GM12873 (cell line): ENCODE results near the gene MRPL34.

ENCODE experiments used
- CTCF ChIP-seq: IDR thresholded peaks from 2 replicates; pipeline ENCODE4 v1.5.1; 2012; ENCODE audit warnings: low read depth, mild to moderate bottlenecking, moderate library complexity, low read length, control low read depth; ENCODE audit not compliant: insufficient read depth; ENCODE audit errors: missing control alignments

Gene MRPL34

GRCh38 chr19:17264641-17264979 is 41.1 kb upstream of the MRPL34 start, which contains the start of gene USHBP1:
Gene USHBP1, minus strand, starts transcription at chr19:17264745. Its CDS starts 446 bp downstream, at chr19:17264299.
- TF ChIP-seq CTCF = no peak

DNA sequence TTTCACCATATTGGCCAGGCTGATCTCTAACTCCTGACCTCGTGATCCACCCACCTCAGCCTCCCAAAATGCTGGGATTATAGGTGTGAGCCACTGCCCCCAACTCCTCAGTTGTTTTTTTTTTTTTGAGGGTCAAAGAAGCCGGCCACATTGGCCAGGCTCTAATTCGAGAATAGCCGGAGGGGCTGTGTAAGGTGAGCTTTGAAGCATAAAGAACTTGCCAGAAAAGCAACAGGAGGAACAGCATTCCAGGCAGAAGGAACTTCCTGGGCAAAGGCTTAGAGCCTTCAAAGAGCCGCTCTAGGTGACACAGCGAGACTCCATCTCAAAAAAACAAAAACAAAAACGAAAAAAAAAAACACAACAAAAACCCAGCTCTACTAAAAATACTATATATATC is 39.6 kb upstream of the MRPL34 start:
- TF ChIP-seq CTCF = no peak

DNA sequence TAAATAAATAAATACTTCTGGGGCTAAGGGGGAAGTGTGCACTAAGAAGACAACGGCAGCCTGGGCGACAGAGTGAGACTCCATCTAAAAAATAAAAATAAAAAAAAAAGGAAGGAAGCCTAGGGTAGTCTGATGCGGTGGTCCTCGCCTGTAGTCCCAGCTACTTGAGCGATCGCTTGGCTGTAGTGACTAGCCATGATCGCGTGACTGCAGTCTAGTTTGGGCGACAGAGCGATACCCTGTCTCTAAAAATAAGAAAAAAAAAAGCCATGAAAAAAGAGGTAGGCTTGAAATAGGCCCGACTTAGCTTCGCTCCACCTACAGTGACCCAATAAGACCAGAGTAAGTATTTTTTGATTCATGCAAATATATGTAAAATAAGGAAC is 39.1 kb upstream of the MRPL34 start:
- no peak for TF ChIP-seq CTCF

- no peak for TF ChIP-seq CTCF
These were observed 38.5 kb upstream of the MRPL34 start, which contains the start of gene BABAM1 for GRCh38 chr19:17266975-17267788. Gene BABAM1, plus strand, starts transcription at chr19:17267443. Its CDS starts 1,364 bp downstream, at chr19:17268807.

DNA sequence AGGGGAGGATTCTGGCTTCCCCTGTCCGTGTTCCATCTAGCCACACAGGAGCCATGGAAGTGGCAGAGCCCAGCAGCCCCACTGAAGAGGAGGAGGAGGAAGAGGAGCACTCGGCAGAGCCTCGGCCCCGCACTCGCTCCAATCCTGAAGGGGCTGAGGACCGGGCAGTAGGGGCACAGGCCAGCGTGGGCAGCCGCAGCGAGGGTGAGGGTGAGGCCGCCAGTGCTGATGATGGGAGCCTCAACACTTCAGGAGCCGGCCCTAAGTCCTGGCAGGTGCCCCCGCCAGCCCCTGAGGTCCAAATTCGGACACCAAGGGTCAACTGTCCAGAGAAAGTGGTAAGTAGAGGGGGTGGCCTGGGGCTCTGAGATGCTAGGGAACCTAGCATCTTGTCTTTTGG is 36.9 kb upstream of the MRPL34 start:
- TF ChIP-seq CTCF = no peak

- TF ChIP-seq CTCF = no peak
These were observed 30.1 kb upstream of the MRPL34 start for GRCh38 chr19:17275441-17276175.

DNA sequence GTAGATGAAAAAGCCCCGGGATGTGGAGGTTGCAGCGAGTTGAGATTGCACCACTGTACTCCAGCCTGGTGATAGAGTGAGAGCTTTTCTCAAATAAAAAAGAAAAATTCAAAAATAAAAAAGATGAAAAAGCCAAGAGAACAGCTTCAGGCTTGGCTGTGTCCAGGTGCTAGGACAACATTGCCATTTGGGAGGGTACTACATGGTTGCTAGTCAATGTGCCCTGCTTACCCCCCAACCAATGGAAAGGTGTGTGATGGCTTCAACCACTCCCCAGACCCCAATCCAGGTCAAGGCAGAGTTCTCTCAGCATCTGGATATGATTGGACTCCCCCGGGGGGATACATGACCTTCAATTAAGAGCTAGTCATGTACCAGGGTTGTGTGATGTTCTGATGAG is 26.2 kb upstream of the MRPL34 start:
- no peak for TF ChIP-seq CTCF
